Measurements from ENCODE around the gene ERVV-1. TPM values are rescaled to one million over a fixed set of nuclear protein-coding genes. Genes with fewer than 3 reads are reported as not detected.
"Not testable (repeated sequence)": the region's sequence is repeated elsewhere in the genome, so short reads cannot be mapped to it uniquely, and the experiment has no call there.

ERVV-1 gene
- total RNA-seq, result not detected

GRCh38 chr19:53013621-53014020 is at the start of gene ERVV-1:
Gene ERVV-1, plus strand, starts transcription at chr19:53013921. Its CDS starts 170 bp downstream, at chr19:53014091.
- POLR2A ChIA-PET, result no interaction called here
- CTCF ChIA-PET, result no interaction called here

- CTCF ChIA-PET, result no interaction called here
- POLR2A ChIA-PET, result no interaction called here
Measured at GRCh38 chr19:52967772-52968171, 45.9 kb upstream of the ERVV-1 start.

GRCh38 chr19:52981329-52981728 is 32.4 kb upstream of the ERVV-1 start:
- POLR2A ChIA-PET, result no interaction called here
- CTCF ChIA-PET, result no interaction called here

- CTCF ChIA-PET, POLR2A ChIA-PET: not testable (repeated sequence)
Measured at GRCh38 chr19:52983167-52983566, 30.6 kb upstream of the ERVV-1 start.

GRCh38 chr19:52987221-52987620 is 26.5 kb upstream of the ERVV-1 start:
- ChIA-PET CTCF (no interaction called here), POLR2A (no interaction called here)

GRCh38 chr19:52988506-52988905 is 25.2 kb upstream of the ERVV-1 start:
- ChIA-PET POLR2A (no interaction called here), CTCF (no interaction called here)

GRCh38 chr19:52990759-52991418 is 22.8 kb upstream of the ERVV-1 start:
- ChIA-PET CTCF (interaction anchor here (0.9 kb wide), 1 partner anchor 55 kb away, joined by 3 read pairs; no protein-coding TSS in a partner anchor), POLR2A (interaction anchor here (0.6 kb wide), 1 partner anchor 203 kb away, joined by 6 read pairs; no protein-coding TSS in a partner anchor)

GRCh38 chr19:52991484-52991883 is 22.2 kb upstream of the ERVV-1 start:
- ChIA-PET POLR2A (no interaction called here), CTCF (interaction anchor here (0.9 kb wide), 1 partner anchor 54 kb away, joined by 3 read pairs; no protein-coding TSS in a partner anchor)

GRCh38 chr19:52992109-52993004 is 21.4 kb upstream of the ERVV-1 start:
- CTCF ChIA-PET, result interaction anchor here (0.7 kb wide), 1 partner anchor 234 kb away, joined by 5 read pairs; no protein-coding TSS in a partner anchor

GRCh38 chr19:52993342-52994178 is 20.2 kb upstream of the ERVV-1 start:
- POLR2A ChIA-PET, result no interaction called here
- CTCF ChIA-PET, result interaction anchor here (0.7 to 1.3 kb wide), 3 partner anchors 31 to 235 kb away, joined by 3 to 5 read pairs (median 3); partner anchors contain the start of gene ZNF816

More at GRCh38 chr19:52992109-52993004, 21.4 kb upstream of the ERVV-1 start:
- POLR2A ChIA-PET, result no interaction called here

- ChIA-PET POLR2A (no interaction called here), CTCF (no interaction called here)
Measured at GRCh38 chr19:52995711-52996110, 18.0 kb upstream of the ERVV-1 start.

- CTCF ChIA-PET, result interaction anchor here (0.5 kb wide), 1 partner anchor 236 kb away, joined by 5 read pairs; no protein-coding TSS in a partner anchor
- POLR2A ChIA-PET, result no interaction called here
Measured at GRCh38 chr19:52997975-52998374, 15.7 kb upstream of the ERVV-1 start.

- CTCF ChIA-PET, result no interaction called here
Measured at GRCh38 chr19:53002479-53002878, 11.2 kb upstream of the ERVV-1 start.

GRCh38 chr19:53004242-53004641 is 9.5 kb upstream of the ERVV-1 start:
- POLR2A ChIA-PET, result no interaction called here

More at GRCh38 chr19:53002479-53002878, 11.2 kb upstream of the ERVV-1 start:
- POLR2A ChIA-PET, result no interaction called here

GRCh38 chr19:53007200-53007599 is 6.5 kb upstream of the ERVV-1 start:
- POLR2A ChIA-PET, result no interaction called here
- CTCF ChIA-PET, result no interaction called here

More at GRCh38 chr19:53004242-53004641, 9.5 kb upstream of the ERVV-1 start:
- CTCF ChIA-PET, result no interaction called here

GRCh38 chr19:53007606-53008005 is 6.1 kb upstream of the ERVV-1 start:
- CTCF ChIA-PET, result no interaction called here
- POLR2A ChIA-PET, result no interaction called here

- CTCF ChIA-PET, result no interaction called here
- POLR2A ChIA-PET, result no interaction called here
Measured at GRCh38 chr19:53008061-53008778, 5.5 kb upstream of the ERVV-1 start.

GRCh38 chr19:53010494-53010893 is 3.2 kb upstream of the ERVV-1 start:
- ChIA-PET CTCF (no interaction called here), POLR2A (no interaction called here)

- POLR2A ChIA-PET, result no interaction called here
- CTCF ChIA-PET, result no interaction called here
Measured at GRCh38 chr19:53012006-53012405, 1.7 kb upstream of the ERVV-1 start.

All from activated CD8-positive, alpha-beta memory T cell treated with anti-CD3 and anti-CD28 coated beads for 36 hours (primary cell).